ENCODE data around the gene ST3GAL6.

Gene ST3GAL6

GRCh38 chr3:98741121-98741716 lies 21.9 kb upstream of the ST3GAL6 start:
- DNase-seq: no peak

DNA sequence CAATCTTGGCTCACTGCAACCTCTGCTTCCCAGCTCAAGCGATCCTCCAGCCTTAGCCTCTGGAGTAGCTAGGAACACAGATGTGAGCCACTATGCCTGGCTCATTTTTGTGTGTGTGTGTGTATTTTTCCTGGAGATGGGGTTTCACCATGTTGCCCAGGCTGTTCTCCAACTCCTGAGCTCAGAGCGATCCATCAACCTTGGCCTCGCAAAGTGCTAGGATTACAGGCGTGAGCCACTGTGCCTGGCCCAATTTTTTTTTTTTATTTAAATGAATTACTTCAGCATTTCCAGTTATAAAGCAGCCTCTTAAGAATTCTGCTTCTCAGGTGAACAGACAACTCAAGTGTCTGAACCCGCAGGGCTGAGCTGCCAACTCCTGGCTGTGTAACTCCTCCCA lies 20.1 kb upstream of the ST3GAL6 start:
- no peak for DNase-seq

GRCh38 chr3:98744283-98744682 lies 18.9 kb upstream of the ST3GAL6 start:
- no peak for DNase-seq

GRCh38 chr3:98745718-98746117 lies 17.4 kb upstream of the ST3GAL6 start:
- no peak for DNase-seq

GRCh38 chr3:98746122-98746521 lies 17.0 kb upstream of the ST3GAL6 start:
- DNase-seq: no peak

- DNase-seq: no peak
Measured at GRCh38 chr3:98746882-98747281, 16.3 kb upstream of the ST3GAL6 start.

GRCh38 chr3:98750276-98750919 lies 12.7 kb upstream of the ST3GAL6 start:
- DNase-seq: no peak

DNA sequence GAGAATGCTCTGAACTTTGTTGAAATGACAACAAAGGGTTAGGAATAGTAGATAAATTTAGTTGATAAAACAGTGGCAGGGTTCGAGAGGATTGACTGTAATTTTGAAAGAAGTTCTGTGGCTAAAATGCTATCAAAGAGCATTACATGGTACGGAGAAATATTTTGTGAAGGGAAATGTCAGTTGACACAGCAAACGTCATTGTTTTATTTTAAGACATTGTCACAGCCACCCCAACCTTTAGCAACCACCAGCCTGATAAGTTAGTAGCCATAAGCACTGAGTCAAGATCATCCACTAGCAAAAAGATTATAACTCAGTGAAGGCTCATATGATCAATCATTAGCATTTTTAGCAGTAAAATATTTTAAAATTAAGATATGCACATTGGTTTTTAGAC lies 8.7 kb upstream of the ST3GAL6 start:
- no peak for DNase-seq

DNA sequence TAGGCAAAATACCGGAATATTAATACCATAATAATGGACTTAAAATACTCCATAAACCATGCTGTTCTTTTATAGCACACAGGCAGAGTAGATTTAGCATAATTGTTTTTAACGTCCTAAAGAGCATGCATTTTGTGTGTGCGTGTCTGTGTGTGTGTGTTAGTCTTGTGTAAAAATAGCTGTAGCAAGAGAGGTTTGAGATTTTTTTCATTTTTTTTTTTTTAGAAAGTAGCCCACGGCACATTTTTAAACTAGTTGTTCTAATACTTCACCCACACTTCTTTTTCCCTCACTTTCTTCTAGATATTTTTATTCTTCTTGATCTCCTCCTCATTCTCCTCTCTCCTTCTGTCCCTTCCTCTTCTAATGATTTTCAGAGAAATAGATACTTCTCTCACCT lies 7.5 kb upstream of the ST3GAL6 start:
- DNase-seq: no peak

- no peak for DNase-seq
Measured at GRCh38 chr3:98759629-98760028, 3.5 kb upstream of the ST3GAL6 start.

- no peak for DNase-seq
Measured at GRCh38 chr3:98761643-98762229, 1.4 kb upstream of the ST3GAL6 start.

- DNase-seq: no peak
Measured at GRCh38 chr3:98763819-98764418, 779 bp downstream of the ST3GAL6 start.

DNA sequence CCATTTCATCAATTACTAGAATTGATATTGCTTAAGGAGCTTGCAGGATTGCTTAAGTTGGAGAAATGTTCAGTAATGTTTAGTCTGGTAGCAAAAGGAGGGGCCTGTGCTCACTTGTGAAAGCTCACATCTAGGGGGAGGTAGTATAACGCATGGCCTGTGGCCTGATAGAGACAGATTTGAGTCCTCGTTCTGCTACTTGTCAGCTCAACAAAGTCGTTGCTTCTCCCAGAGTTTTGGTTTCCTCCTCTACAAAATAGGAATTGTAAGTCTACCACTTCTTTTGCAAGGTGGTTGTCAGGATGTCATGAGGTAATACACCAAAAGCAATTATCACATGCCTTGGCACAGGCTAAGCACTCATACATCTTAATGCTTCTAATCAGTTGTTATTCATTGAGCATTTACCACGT lies 1.3 kb downstream of the ST3GAL6 start:
- DNase-seq: no peak

DNA sequence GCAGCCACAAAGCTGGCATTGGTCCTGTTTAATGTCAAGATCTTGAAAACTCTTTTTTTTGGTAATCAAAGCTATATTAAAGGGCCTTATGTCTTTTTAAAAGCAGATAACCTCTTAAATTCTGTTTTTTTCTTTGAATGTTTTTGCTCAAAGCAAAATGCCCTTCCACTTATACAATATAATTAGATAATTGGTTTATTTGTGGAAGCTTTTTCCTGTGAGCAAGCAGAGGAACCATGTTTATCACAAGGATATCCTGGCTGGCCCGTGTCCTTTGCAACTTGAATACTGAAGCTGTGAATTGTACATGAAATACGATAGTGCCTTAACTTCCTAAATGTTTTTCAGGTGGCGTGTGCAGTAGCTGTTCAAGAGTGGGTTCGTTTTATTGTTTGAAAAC lies 2.6 kb downstream of the ST3GAL6 start:
- no peak for DNase-seq

GRCh38 chr3:98766924-98767323 lies 3.8 kb downstream of the ST3GAL6 start:
- DNase-seq: no peak

DNA sequence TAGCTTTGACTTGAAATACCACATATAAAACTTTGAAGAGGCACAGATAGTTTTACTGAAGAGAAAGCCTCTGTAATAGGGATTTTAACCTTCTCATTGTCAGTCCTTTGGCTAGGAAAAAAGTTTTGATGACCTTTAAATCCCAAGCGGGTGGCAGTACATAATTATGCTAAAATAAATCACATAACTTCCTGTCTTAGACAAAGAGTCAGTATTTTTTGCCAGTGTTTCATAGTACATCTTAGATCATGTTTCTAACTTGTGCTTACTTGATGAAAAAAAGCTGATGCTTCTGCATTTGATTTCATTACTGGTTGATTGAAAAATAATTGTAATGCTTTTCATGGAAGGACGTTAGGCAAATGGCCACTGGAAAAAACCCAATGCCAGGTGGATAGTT lies 5.8 kb downstream of the ST3GAL6 start:
- no peak for DNase-seq

GRCh38 chr3:98769448-98769847 lies 6.3 kb downstream of the ST3GAL6 start:
- DNase-seq: no peak

- no peak for DNase-seq
Measured at GRCh38 chr3:98770261-98771039, 7.3 kb downstream of the ST3GAL6 start.

DNA sequence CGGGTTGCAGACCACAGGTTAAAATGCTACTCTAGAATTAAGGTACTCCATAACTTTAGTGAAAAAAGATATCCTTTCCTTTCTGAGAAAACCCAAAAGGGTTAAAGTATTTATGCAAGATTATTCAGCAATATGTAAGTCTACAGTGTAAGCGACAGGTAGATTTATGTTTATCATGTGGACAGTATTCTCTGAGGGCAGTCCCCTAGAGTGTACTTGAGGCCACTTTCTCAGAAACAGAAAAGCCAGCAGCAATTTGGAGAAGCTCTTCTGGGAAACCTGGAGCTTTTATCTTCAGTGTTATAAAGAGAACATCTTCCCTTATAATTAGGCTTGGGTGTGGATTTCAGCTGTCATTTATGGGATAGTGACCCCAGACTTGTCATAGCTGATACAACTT lies 8.9 kb downstream of the ST3GAL6 start:
- DNase-seq: no peak

DNA sequence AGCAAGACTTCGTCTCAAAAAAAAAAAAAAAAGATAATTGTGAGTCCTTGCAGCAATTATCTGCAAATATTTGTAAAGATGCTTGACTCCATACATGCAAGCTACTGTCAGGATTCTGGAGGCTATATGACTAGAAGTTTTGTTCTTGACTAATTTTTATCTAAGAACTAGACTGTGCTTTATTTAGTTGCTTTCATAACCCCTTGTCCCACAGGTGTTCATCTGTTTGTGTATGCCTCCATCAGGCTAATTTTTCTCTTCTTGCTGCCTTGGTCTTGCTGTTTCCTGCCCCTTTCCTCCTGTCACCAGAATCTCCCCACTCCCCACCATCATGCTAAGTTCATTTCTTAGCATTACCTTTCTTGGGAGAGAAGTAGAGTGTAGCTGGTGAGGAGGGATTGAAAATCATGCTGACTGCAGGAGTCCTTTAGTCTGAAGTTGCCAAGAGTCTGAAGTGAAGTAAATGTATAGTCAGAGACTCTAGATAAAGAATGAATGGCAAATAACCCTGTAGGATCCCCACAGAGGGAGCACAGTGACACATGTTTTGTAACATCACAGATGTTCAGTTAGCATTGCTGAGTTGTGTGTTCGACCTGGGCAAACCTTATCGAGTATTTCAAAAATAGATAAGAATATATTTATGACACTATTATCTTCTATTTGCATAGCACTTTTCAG lies 12.5 kb downstream of the ST3GAL6 start:
- no peak for DNase-seq

DNA sequence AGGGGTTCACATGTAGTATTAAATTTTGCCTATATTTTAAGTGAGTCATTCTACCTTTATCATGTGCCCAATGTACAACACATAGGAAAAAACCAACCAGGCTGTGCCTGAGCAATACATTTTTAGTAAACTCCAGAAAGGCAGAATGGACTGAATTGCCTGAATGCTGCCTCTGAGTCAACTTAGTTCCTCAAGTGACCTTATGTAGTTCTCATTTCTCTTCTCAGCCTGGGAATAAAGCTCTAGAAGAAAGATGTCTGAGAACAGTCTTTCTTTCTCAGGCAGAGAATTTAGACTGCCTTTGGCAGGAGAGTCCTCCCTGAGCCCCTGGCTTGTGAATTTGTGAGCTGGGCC lies 13.0 kb downstream of the ST3GAL6 start:
- no peak for DNase-seq

GRCh38 chr3:98777286-98777685 lies 14.1 kb downstream of the ST3GAL6 start:
- DNase-seq: no peak

DNA sequence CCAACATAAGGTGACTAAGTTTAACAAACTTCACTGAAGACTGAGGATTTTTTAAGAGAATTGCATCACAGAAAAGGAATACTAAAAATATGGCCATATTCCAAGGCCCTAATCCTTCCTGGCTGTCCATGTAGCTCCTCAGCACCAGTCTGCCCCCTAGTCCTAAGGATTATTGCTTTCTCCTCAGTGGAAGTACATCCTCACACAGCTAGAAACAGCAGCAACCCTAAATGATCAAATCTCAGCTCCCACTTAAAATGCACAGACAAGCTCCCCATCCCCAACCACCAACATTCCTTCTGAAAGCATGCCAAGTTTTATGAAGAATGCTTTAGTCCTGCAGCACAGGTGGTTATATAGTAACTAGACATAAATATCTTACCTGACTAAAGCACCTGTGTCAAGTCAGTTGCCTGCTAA lies 14.7 kb downstream of the ST3GAL6 start:
- DNase-seq: no peak

Data from NCI-H446 (cell line).